NCI-H82 treated with DMSO at 0.1 percent for 48 hours (cell line): ENCODE measurements around the gene TOP2B.

Experiments used
- DNase-seq: peaks from one replicate; lab custom pipeline; 2025; ENCODE audit not compliant: unreplicated experiment; lab: John Stamatoyannopoulos, UW

Gene TOP2B

DNA sequence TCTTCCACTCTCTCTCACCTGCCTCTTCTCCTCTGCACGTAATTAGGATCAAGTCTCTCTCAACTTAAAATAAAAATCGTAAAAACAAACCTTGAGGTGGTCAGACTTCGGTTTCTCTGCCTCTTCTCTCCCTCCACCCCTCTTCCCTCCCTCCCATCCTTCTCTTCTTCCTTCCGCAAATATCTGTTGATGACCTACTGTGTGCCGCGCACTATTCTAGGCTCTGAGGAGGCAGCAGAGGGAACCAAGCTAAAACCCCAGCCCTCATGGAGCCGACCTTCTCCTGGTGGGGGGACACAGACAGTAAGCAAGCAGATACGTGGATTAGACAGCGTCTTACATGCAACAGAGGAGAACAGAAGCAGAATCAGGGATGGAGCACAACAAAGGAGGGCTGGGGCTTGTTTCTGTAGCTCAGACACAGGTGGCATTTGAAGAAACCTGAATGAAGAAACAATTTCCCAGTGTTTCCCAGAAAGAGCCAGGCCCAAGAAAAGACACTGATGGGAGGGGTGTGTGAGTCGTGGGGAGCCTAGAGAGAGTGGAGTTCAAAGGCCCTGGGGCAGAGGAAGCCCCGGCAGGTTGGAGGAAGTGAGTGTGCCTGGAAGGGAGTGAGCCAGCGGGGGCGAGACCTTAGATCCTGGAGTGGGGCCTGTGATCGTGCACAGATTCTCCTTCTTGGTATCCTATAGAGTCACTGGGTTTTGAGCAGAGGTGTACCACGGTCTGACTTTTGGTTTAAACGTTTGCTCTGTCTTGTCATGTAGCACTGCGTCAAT is 80.5 kb downstream of the TOP2B start:
- no peak for DNase-seq

DNA sequence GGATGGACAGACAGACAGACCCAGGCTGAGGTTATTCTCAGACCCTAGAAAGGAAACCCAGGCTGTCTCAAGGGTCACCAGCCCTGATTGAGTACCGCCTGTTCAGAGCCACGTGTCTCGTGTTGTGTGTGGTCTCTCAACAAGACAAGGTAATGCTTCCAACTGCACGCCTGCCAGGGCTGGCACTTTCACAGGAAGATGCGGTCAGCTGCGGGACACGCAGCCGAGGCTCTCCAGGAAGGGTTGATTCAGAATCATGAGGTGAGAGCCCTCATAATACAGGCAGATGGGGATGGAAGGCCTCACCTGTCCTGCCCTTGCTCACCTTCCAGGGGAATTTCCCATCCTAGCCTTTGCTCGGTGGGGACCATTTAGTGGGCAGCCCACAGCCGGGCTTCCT is 81.4 kb downstream of the TOP2B start:
- no peak for DNase-seq

DNA sequence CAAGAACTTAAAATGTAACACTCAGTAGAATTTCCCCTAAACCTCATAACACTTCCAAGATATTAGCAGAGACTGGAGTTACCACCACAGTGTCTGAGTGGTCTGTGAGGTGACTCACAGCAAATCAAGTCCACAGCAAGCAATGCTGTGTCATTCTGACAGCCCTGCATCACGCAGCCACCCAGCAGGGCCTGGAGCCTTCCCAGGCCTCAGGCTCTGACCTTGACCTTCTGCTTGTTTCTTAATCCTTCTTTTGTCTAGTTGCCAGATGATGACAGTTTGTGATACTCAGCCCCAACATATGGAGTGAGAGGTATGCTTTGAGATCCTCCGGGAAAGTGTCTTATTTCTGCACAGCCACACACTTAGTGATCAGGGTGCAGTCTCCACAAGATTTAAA is 82.5 kb downstream of the TOP2B start:
- no peak for DNase-seq

- DNase-seq, result no peak
Observed at GRCh38 chr3:25581823-25582222, 82.9 kb downstream of the TOP2B start.

DNA sequence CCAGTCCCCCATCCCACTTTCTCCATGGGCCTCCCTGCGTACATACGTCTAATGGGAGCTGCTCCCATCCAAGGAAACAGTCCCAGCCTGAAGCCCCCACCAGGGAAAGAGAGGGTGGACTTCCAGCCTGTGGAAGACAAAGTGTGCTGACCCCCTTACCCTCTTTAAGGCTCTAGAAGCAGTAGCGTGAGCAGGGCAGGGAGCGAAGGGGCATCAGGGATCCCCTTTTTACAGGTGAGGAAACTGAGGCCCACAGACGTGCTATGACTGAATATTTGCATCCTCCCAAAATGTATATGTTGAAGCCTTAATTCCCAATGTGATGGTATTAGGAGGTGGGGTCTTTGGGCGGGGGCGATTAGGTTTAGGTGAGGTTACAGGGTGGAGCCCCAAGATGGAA is 83.4 kb downstream of the TOP2B start:
- DNase-seq, result no peak

GRCh38 chr3:25580534-25580933 is 84.2 kb downstream of the TOP2B start:
- no peak for DNase-seq

DNA sequence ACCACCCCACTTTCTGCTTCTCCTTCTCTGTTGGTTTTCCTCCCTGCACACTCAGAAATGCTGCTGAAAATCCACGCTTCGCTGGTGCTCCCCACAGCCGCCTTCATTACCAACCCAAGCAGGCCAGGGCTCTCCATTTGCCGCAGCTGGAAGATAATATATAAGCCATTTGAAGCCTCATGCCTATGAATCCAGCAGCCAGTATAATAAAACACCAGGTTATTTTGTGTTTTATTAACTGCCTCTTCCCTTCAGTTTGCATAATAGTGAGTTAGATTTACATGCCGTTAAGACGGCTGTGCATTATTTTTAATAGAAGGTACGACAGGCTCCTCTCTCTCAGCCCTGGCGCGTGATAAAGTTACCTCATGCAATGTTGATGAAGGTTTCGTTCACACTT is 86.6 kb downstream of the TOP2B start:
- DNase-seq, result no peak

- no peak for DNase-seq
Observed at GRCh38 chr3:25576831-25577454, 87.8 kb downstream of the TOP2B start.

GRCh38 chr3:25576146-25576545 is 88.6 kb downstream of the TOP2B start:
- no peak for DNase-seq

DNA sequence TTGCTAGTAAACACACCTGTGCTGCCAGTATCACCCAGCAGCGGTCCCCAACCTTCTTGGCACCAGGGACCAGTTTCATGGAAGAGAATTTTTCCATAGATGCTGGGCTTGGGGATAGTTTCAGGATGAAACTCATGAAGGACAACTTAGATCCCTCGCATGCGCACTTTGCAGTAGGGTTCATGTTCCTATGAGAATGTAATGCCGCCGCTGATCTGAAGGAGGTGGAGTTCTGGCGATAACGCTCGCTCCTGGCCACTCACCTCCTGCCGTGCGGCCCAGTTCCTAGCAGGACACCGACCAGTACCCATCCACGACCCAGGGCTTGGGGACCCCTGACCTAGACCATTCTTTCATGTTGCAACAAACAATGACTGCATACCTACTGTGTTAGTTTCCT is 89.7 kb downstream of the TOP2B start:
- no peak for DNase-seq

DNA sequence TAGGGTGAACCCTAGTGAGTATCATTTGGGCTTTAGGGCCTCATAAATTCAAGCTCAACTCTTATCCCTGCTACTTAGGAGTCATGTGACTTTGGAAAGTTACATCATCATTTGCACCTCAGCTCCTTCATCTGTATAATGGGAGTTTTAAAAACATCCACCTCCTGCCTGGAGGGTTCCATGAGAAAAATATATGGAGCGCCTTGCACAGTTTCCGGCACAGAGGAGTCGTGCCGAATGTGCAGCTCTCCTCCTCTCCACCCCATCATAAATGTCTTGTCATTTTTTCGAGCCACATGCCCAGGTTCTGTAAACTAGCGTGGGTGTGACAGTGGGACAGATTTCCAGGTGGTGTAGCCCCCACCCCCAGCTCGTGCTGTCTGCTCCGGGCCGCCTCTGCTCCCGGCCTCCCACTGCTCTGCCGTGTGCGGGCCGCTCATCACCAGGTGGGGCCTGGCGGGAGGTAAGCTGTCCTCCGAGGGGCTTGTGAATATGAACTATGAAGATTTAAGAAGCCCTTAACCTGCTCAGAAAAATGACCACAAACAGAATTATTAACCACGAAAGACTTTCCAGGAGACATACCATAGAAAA is 90.4 kb downstream of the TOP2B start:
- DNase-seq, result no peak

DNA sequence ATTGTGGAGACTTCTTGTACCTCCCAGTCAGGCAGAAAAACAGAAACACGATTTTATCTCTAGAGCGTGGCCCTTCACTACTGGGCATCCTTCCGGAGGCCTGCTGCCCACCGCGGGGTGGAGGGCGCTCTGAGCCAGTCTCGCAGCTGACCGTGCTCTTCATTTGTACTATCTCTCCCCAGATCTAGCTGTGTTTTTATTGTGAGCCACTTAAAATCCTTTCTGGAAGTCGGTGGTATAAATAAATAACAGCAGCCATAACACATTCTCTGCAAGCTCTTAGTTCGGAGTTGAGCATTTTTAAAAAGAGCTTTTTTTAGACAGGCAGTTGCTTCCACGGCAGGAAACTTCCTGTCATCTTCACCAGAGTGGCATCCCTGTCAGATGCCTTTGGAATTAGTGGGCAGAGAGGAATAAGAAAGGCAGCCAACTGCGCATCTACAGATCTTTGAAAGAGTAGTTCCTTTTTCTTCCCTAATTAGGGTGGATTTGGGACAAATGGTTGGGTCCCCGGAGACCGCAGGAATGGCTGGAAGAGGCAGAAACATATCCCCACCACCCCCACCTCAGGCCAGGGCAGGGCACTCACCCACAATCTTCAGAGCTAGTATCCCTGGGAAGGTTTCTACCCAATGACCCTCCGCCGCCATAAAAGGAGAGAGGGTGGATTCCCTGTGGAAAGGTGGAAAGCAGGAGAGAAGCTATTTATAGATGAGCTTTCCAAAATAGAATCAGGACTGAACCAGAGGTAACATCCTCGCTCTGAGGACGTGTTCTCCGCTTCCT is 91.1 kb downstream of the TOP2B start:
- no peak for DNase-seq

DNA sequence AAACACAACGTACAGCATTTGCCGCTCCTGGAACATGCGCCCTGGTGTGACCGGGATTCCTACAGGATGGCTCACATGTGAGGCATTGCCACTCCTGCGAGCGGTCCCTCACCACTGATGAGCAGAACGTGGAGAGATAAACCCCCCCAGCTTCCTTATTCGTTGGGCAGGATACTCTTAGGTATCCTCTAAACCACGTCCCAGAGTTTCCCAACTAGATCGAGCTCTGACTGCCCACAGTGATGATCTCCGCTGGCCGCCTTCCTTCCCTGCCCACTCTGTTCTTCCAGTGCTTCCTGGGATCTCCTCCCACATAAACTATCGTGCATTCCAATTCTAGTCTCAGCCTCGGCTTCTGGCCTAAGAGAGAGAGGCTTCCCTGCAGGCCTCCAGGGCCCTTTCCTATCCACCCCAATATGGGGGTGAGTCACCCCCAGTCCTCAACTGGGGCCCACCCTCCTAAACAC is 91.8 kb downstream of the TOP2B start:
- no peak for DNase-seq

DNA sequence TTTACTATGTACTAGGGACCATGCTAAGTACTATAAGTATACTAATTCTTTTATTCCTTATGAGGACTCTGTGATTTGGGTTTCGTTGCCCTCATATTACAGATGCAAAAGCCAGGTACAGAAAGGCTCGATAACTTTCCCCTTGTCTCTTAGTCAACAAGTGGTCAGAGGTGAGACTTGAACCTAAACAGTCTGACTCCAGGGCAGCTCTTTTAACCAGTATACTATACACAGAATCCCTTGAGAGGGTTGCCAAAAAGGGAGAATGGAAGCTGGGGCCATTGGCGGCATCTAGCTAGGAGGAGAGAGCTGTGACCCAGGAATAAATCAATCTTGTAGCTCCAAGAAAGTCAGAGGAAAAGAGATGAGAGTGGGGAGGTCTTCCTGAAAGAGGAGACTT is 92.4 kb downstream of the TOP2B start:
- DNase-seq, result no peak

DNA sequence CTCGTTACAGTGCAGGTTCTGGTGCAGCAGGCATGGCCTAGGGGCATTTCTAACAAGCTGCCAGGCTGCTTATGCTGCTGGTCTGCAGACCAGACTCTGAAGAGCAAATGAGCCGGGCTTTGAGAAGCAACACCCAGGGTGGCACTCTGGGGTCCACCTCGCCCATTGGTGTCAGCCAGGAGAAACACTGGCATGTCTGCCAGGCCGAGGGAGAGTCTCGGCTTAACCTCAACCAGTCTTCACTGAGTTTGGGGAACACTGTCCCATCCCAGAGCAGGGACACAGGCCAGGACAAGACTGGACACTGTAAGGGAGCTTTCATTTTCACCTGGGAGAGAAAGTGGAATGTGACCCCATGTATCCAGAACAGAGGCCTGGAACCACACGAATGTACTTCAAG is 93.4 kb downstream of the TOP2B start:
- DNase-seq, result no peak

DNA sequence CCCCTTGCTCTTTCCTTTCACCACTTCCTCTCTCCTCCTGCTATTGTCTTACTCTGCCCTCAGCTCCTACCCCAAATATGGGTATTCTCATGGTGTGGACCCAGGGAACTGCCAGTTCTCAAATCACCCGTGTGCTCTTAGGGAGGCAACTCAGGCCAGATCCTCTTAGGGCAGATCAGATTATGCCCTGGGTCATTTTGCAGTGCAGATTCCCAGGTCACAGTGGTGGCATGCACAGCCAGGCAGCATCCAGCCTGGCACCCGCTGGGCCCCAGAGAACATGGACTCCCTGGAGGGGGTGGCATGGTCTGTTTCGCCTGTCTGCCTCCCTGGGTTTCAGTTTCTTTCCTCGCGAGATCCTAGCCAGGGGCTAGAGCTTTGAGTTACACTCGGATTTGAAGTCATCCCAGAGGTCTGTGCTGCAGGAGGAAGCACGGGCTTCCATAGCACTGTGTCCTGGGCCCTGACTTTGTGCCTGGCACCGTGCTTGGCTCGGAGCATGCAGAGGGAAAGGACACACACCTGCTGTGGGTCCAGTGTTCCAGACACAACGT is 96.1 kb downstream of the TOP2B start:
- DNase-seq, result no peak

DNA sequence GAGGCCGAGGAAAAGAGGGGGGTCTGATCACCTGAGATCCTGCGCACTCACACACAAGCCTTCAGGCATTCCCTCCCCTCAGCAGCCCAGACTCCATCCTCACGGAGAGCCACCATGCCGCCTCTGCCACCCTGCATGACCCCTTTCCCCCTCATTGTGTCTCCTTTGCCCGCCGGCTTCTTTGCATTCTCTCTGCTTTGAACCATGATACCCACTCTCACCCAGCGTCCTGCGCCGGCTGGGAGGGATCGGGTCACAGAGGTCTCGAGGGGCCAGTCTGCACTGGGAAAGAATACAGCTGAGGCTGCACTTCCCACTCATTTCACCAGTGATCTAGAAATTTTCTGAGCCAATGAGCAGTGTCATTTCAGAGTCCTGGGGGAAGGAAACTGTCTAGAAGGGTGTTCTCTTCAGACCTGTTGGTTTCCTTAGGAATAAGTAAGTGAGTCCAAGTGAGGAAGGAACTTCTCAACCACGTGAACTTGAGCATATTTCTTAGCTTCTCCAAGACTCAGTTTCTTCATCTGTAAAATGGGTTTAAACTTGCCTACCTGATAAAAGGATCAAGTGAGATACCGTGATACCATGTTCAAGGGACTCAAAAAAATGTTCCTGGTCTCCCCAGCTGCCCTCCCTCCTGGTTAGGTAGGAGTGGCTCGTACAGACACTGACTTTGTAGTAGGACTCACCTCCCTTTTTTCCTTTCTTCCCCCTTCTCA is 96.7 kb downstream of the TOP2B start:
- DNase-seq, result no peak

DNA sequence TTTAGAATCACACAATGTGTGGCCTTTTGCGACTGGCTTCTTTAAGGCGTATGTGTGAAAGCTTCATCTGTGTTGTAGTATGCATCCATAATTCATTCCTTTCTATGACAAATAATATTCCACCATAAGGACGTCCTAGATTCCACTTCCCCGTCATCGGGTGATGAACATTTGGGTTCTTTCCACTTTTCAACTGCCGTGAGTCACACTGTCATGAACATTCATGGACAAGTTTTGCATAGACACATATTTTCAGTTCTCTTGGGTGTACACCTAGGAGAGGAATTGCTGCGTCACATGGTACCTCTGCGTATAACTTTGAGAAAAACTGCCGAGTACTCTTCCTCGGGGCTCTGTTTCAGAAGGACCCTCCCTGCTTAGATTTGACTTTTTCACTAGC is 97.3 kb downstream of the TOP2B start:
- DNase-seq, result no peak

DNA sequence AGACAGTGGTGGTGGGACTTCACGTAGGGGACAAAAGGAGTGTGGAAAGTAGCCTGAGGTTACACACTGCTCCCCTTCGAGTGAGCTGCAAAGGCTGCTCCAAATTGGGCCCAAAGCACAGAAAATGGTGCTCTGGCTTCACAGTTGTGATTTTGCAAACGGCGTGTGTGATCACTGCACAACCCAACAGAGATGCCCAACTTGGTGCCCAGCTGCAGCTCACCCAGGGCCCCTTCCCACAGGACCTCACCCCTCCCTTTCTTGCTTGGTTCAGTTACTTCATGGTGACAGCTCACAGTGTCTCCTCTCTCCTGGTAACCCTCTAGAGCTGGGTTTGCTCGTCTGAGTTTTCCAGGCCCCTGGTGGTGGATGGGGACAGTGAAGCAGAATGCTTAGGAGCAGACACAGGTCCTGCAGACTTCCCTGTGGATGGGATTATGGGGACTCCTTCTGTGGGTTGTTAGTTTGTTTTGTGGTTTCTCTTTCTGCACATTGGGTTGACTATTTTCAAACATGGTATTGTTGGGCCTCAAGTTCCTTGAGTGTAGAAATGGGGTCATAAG is 98.3 kb downstream of the TOP2B start:
- DNase-seq, result no peak

GRCh38 chr3:25565807-25566206 is 98.9 kb downstream of the TOP2B start:
- no peak for DNase-seq
